GM19463 (cell line): ENCODE results near the gene GUCY2F.
A peak's percentile ranks its signal among the peaks of the same experiment; 100 is the strongest.

ENCODE experiments used
- ATAC-seq: cut with Tn5 transposase; IDR thresholded peaks from one replicate; pipeline ENCODE4 v1.9.1; 2021; ENCODE audit warnings: mild to moderate bottlenecking, moderate library complexity; ENCODE audit not compliant: unreplicated experiment

The GUCY2F gene

DNA sequence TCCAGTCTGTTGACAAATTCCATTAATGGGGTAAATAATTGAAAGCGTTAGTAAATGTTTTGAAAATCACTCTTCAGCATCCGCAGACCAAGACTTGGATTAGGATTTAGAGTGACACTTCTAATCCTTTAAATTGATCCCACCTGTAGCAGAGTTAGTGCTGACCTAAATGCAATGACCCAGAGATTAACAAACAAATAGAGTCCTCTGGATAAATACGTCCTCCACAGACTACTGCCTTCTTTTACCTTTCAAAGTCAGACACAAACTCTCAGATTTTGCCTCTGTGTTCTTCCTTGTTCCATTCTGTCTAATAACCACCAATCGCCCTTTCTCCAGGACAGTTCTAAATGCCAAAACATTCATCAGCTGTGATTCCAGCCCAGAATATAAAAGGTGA is at the start of gene GUCY2F:
Gene GUCY2F (minus strand): TSS at position 101 of the 400 bp plus-strand sequence. CDS start 6,150 bp downstream, outside the sequence.
- ATAC-seq = no peak

GRCh38 chrX:109519001-109519400 is 37.1 kb upstream of the GUCY2F start:
- ATAC-seq = no peak

DNA sequence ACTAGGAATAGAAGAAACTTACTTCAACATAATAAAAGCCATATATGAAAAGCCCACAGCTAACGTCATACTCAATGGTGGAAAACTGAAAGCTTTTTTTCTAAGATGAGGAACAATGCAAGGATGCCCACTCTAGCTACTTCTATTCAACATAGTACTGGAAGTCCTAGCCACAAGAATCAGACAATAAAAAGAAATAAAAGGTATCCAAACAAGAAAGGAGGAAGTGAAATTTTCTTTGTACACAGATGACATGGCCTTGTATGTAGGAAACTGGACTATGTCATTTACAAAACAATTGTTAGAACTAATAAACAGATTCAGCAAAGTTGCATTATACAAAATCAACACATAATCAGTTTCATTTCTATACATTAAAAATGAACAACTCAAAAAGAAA is 29.2 kb upstream of the GUCY2F start:
- no peak for ATAC-seq

DNA sequence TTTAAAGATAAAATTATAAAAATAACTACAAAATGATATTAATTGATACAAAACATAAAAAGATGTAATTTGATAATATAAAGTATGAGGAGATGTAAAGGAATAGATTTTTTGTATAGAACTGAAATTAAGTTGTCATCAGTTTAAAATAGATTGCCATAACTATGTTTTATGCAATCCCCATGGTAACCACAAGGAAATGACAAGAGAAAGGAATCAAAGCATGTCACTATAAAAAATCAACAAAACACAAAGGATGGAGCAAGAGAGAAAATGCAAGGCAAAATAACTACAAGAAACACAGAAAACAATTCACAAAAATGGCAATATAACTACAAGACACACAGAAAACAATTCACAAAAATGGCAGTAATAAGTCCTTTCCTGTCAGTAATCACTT is 27.0 kb upstream of the GUCY2F start:
- no peak for ATAC-seq

GRCh38 chrX:109501176-109501575 is 19.3 kb upstream of the GUCY2F start:
- ATAC-seq = no peak

DNA sequence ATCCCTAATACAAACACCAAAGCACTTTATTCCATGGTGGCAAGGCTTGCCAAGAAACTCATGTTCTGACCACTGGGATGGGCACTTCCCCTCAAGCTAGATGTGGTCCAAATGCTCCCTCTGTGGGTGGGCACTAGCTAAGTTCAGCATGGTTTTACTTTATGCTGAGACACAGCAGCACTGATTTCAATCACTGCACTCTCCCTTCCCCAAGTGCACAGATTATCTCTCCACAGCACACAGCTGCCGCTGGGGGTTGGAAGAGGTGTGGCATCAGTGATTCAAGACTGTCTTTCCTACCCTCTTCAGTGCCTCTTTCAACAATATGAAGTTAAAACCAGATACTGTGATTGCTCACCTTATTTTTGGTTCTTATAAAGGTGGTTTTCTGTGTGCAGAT is 16.5 kb upstream of the GUCY2F start:
- no peak for ATAC-seq

DNA sequence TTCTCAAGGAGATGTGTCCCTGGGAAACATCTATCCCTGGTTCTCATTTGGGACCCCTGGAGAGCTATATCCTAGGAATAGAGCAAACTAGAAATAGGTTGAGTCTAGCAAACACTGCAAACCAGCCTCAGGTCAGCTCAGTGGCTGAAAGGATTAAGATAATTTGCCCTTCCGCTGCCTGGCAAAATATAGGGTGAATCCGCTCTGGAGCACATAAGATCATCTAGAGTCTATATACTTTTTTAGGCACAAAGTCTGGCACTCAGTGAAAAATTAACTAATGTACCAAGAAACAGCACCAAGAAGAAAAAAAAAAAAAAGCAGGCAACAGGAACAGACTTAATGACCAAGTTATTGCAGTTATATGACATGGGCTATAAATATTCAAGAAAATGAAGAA is 7.3 kb upstream of the GUCY2F start:
- ATAC-seq = no peak

GRCh38 chrX:109487640-109488039 is 5.8 kb upstream of the GUCY2F start:
- no peak for ATAC-seq

DNA sequence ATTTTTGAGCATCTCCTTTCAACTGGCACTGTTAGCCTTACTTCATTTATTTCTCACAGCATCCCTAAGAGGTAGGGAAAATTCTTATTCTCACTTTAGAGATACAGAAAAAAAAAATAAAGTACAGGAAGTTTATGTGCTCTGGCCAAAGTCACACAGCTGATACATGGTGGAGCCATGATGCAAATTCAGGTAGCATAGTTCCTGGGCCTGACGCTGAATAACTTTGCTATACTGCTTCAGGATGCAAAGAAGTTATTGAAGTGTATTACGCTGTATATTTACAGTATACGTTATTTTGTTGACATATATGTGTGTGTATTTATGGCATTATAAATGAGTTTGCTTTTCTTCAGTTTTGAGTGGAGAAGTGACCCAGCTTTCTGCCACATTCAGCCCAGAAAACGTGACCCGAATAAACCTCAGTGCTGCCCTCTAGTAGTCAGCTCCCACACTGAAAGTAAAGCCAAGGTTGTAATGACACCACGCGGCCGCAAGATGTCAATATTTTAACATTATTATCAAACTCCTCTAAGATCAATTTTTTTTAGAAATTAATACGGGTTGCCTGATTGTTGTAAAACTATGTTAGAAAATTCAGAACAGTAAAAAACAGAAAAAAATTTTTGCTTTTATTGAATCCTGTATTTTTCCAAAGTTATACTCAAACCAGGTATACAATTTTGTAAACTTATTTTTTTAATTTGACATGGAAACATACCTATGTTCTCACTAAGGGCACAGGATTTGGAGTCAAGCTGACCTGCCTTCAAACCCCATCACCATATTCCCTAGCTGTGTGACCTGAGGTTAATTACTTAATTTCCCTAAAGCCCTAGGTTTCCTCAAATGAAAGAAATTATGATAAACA is 3.8 kb upstream of the GUCY2F start:
- ATAC-seq = peak; percentile 61

DNA sequence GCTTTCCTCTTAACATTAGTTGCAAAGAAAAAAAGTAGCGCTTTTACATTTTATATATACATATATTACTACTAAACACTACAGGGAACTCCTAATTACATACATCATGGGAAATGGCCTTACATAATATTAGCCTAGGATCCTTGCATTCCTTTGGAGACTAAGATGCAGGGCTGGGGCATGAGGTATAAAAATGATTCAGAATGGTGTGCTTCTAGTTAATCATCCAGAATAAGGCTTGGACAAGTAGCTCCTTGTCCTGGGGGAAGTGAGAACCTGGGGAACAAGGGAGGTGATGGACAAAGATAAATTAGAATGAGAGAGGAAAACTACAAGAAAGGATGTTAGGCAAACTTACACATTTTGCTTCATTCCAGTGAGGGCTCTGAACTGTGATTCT is 3.0 kb upstream of the GUCY2F start:
- ATAC-seq = no peak

GRCh38 chrX:109475174-109475891 is 6.6 kb downstream of the GUCY2F start:
- no peak for ATAC-seq

DNA sequence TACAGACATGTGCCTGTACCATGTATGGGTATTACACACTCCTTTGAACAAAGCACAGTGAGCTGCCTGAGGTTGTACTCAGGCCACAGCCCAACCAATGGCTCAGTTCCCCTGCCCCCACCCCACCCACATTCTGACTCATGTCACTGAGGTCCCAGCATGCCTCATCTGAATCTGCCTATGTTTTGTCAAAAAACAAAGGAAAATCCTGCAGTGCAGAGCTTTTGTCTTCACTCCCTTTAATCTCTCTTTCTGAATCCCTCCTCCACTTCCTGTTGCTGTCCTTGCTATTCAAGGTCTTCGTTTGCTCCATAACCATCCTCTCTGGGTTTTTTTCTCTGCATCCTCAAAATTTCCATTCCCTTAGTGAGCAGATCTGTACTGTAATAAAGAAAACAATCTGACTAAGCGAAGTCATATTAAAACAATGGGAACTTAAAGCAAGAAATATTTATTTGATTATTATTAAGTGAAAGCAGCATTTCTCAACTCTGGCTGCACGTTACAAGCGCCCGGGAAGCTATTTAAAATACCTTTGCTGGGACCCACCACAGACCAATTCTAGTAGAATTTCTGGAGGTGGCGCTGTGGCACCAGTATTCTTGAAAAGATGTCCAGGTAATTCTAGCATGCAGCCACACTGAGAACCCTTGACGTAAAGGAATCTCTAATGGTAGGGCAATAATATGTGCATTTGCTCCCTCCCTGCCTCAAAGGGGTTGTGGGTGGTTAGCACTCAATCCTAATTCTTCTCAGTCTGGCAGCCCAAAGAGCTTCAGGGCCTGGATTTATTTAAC is 8.7 kb downstream of the GUCY2F start:
- no peak for ATAC-seq

GRCh38 chrX:109464231-109464630 is 17.7 kb downstream of the GUCY2F start:
- no peak for ATAC-seq

DNA sequence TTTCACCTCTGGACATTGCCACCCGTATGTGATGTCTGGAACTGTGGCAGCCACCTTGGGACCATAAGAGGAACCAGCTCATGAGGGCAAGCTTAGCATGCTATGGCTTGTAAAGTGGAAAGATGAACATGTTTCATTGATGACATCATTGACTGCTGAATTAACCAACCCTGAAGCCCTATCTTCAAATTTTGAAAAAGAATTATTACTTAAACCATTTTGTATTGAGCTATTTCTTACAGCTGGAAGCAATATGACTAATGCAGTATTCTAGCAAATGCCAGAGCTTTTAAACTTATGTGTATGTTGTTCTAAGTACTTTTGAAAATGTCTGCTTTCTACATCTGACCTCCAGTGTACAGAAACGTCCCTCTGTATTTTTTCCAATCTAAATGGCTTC is 18.1 kb downstream of the GUCY2F start:
- ATAC-seq = no peak

DNA sequence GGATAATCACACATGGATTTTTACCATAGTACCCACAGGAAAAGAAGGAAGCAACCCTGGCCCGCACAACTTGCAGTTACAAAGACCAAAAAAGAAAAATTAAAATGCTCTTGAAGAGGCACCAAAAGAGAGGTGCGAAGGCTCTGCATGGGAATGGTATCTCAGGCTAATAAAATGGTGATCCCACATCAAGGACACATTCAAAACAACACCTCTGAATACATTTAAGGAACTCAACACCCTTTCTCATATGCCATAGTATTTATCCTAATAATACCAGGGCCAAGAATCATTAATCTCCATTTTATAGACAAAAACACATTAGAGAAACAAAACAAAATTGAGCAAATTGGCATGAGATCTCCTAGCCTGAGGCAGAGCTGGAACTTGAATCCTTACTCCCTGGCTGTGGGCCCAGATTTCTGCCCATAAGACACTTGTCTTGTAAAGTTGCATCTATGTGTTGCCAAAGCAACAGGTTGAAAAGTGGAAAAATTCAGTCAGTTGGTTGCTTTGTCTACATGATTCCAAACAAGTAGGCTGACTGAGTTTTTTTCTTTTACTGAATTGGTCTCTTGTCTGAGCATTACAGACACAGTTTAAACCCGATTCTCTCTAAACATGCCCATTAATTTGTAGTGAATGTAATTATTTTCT is 33.5 kb downstream of the GUCY2F start:
- no peak for ATAC-seq

GRCh38 chrX:109441266-109441665 is 40.6 kb downstream of the GUCY2F start:
- no peak for ATAC-seq

GRCh38 chrX:109440475-109440874 is 41.4 kb downstream of the GUCY2F start:
- ATAC-seq = peak; percentile 65

DNA sequence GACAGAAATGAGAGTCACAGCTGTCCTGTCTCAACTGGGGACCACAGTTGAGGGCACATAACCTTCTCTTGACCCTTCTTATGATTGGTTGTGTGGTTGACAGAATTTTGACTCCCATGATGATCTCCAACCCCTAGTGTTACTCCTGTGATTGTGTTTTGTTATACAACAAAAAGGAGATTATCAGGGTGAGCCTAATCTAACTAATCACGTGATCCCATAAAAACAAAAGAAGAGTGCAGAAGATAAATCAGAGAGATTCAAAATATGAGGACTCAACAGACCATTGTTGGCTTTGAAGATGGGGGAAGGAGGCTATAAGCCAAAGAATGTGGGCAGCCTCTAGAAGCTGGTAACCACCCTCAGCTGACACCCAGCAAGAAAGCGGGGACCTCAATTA is 72.7 kb downstream of the GUCY2F start:
- no peak for ATAC-seq

DNA sequence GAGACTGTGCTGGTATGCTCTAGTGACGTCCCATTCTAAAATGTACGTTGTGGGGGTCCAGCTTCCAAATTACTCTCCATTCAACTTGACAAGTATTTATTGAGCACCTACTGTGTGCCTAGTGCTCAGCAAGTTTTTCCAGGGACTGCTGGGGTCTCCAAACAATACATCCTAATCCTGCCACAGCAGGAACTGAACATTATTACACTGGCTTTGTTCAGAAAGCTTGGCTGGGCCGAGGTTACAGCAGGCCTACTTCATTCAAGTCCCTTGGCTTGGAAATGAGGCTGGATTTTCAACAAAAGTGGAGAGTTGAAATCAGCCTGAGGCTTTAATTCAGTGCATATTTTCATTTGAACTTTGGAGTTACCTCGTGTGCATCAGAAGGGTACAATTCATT is 78.0 kb downstream of the GUCY2F start:
- ATAC-seq = no peak

GRCh38 chrX:109399831-109400230 is 82.1 kb downstream of the GUCY2F start:
- ATAC-seq = no peak

GRCh38 chrX:109398833-109399232 is 83.1 kb downstream of the GUCY2F start:
- ATAC-seq = no peak
